HFFc6 (cell line): ENCODE measurements around the gene ADH4. TPM values are rescaled to one million over a fixed set of nuclear protein-coding genes. Genes with fewer than 3 reads are reported as not detected.

Source experiments
- DNase-seq: peaks from one replicate; pipeline ENCODE4 v3.0.0-alpha.2; 2018
- H3K27ac Mint-ChIP-seq: 2 replicates; pipeline ENCODE4 v1.8.0; 2020; ENCODE audit warnings: mild to moderate bottlenecking, mixed read lengths
- H3K27me3 Mint-ChIP-seq: 2 replicates; pipeline ENCODE4 v1.8.0; 2021; ENCODE audit warnings: mild to moderate bottlenecking, moderate library complexity, mixed read lengths; ENCODE audit not compliant: insufficient read depth
- H3K36me3 Mint-ChIP-seq: 2 replicates; pipeline ENCODE4 v1.8.0; 2021; ENCODE audit warnings: low read depth, mixed read lengths
- H3K4me1 Mint-ChIP-seq: 2 replicates; pipeline ENCODE4 v1.8.0; 2020; ENCODE audit warnings: low read depth, mixed read lengths
- H3K4me3 Mint-ChIP-seq: 2 replicates; pipeline ENCODE4 v1.8.0; 2020; ENCODE audit warnings: mild to moderate bottlenecking, moderate library complexity, mixed read lengths
- H3K9me3 Mint-ChIP-seq: 2 replicates; pipeline ENCODE4 v1.8.0; 2020; ENCODE audit warnings: mild to moderate bottlenecking, mixed read lengths
- CTCF ChIP-seq: fragments of 200-600 bp; sonication (generic); IDR thresholded peaks from 2 replicates; pipeline ENCODE4 v1.5.0; 2021; ENCODE audit warnings: antibody characterized with exemption, mild to moderate bottlenecking
- total RNA-seq, 6 experiments: library from RNA; stranded (reverse); fragmentation: NEBNext Ultra II Directional; extraction: Animal tissue kit (Norgen Biotek cat#: 25700); gene quantifications; 2 replicates in 1 of 6; 3 replicates in 5 of 6; pipeline ENCODE4 v1.2.3, GENCODE V29; 2021

Gene ADH4
- total RNA-seq, 6 experiments from 2014 or later = not detected

- DNase-seq = no peak
- no peak overlapping the region for H3K27ac Mint-ChIP-seq
- H3K27me3 Mint-ChIP-seq = no peaks in the 10 kb centered on the region; the same call in 1 of the 2 replicates
- no peak for TF ChIP-seq CTCF
- no peaks in the 10 kb centered on the region for H3K36me3 Mint-ChIP-seq
- peaks cover 6% of the 10 kb centered on the region for H3K4me1 Mint-ChIP-seq
- H3K4me3 Mint-ChIP-seq = no peak overlapping the region
- no peaks in the 10 kb centered on the region for H3K9me3 Mint-ChIP-seq
These were observed 35.5 kb upstream of the ADH4 start for GRCh38 chr4:99179626-99180025.

- DNase-seq = no peak
- H3K9me3 Mint-ChIP-seq = no peaks in the 10 kb centered on the region
- no peak overlapping the region for H3K4me3 Mint-ChIP-seq
- TF ChIP-seq CTCF = no peak
- no peaks in the 10 kb centered on the region for H3K36me3 Mint-ChIP-seq
- H3K27ac Mint-ChIP-seq = no peak overlapping the region
- no peaks in the 10 kb centered on the region; the same call in 1 of the 2 replicates for H3K27me3 Mint-ChIP-seq
- H3K4me1 Mint-ChIP-seq = peaks cover 6% of the 10 kb centered on the region
These were observed 35.1 kb upstream of the ADH4 start for GRCh38 chr4:99179178-99179577.

- H3K4me1 Mint-ChIP-seq = no peaks in the 10 kb centered on the region
- no peaks in the 10 kb centered on the region for H3K36me3 Mint-ChIP-seq
- no peak overlapping the region for H3K27ac Mint-ChIP-seq
- TF ChIP-seq CTCF = no peak
- peaks cover 3% of the 10 kb centered on the region; the same call in 1 of the 2 replicates for H3K27me3 Mint-ChIP-seq
- H3K9me3 Mint-ChIP-seq = no peaks in the 10 kb centered on the region
- DNase-seq = no peak
- no peak overlapping the region for H3K4me3 Mint-ChIP-seq
These were observed 22.4 kb upstream of the ADH4 start for GRCh38 chr4:99166544-99166943.

- no peak overlapping the region for H3K4me3 Mint-ChIP-seq
- H3K9me3 Mint-ChIP-seq = no peaks in the 10 kb centered on the region
- TF ChIP-seq CTCF = no peak
- no peaks in the 10 kb centered on the region for H3K4me1 Mint-ChIP-seq
- no peak overlapping the region for H3K27ac Mint-ChIP-seq
- DNase-seq = no peak
- peaks cover 3% of the 10 kb centered on the region; the same call in 1 of the 2 replicates for H3K27me3 Mint-ChIP-seq
- no peaks in the 10 kb centered on the region for H3K36me3 Mint-ChIP-seq
These were observed 21.9 kb upstream of the ADH4 start for GRCh38 chr4:99165978-99166377.

GRCh38 chr4:99161373-99162099 lies 17.4 kb upstream of the ADH4 start:
- Mint-ChIP-seq H3K27ac (no peak overlapping the region), H3K4me1 (no peaks in the 10 kb centered on the region), H3K4me3 (no peak overlapping the region), H3K27me3 (peaks cover 5% of the 10 kb centered on the region; the same call in 1 of the 2 replicates), H3K36me3 (no peaks in the 10 kb centered on the region), H3K9me3 (no peaks in the 10 kb centered on the region)
- no peak for DNase-seq
- TF ChIP-seq CTCF = no peak
